Stimulated activated CD4-positive, alpha-beta T cell treated with anti-CD3 and anti-CD28 coated beads, Interleukin-2, amount 100 ng/mL, for 24 hours (primary cell): Measurements from ENCODE around the gene RNF135.
"Not testable (repeated sequence)": the region's sequence is repeated elsewhere in the genome, so short reads cannot be mapped to it uniquely, and the experiment has no call there.

ENCODE experiments used
- DNase-seq, 2 donors: peaks; one replicate each; pipeline ENCODE4 v3.0.0-alpha.2; 2020

Gene RNF135

GRCh38 chr17:30956764-30957374 lies 14.0 kb upstream of the RNF135 start:
- no peak for DNase-seq

- no peak for DNase-seq
These were observed 13.1 kb upstream of the RNF135 start for GRCh38 chr17:30957741-30958140.

- no peak for DNase-seq
These were observed 12.7 kb upstream of the RNF135 start for GRCh38 chr17:30958187-30958586.

- no peak for DNase-seq
These were observed 9.3 kb upstream of the RNF135 start for GRCh38 chr17:30961209-30962188.

GRCh38 chr17:30964312-30964711 lies 6.5 kb upstream of the RNF135 start:
- DNase-seq = not testable (repeated sequence)

GRCh38 chr17:30964876-30965275 lies 6.0 kb upstream of the RNF135 start:
- no peak for DNase-seq

GRCh38 chr17:30965686-30966085 lies 5.2 kb upstream of the RNF135 start:
- no peak for DNase-seq

GRCh38 chr17:30967911-30968310 lies 2.9 kb upstream of the RNF135 start:
- not testable (repeated sequence) for DNase-seq

- peak; percentile 21 to 26 for DNase-seq
These were observed 629 bp upstream of the RNF135 start for GRCh38 chr17:30969989-30970830.

- DNase-seq = no peak
These were observed 4.4 kb downstream of the RNF135 start for GRCh38 chr17:30975042-30975820.

GRCh38 chr17:30979919-30980318 lies 9.1 kb downstream of the RNF135 start:
- DNase-seq = not testable (repeated sequence)

GRCh38 chr17:30981531-30982519 lies 11.0 kb downstream of the RNF135 start:
- no peak for DNase-seq

- no peak for DNase-seq
These were observed 12.0 kb downstream of the RNF135 start for GRCh38 chr17:30982855-30983254.

- DNase-seq = no peak
These were observed 19.6 kb downstream of the RNF135 start for GRCh38 chr17:30990458-30990857.

- no peak for DNase-seq
These were observed 21.7 kb downstream of the RNF135 start for GRCh38 chr17:30992551-30992950.

GRCh38 chr17:30995347-30995746 lies 24.5 kb downstream of the RNF135 start:
- no peak for DNase-seq

- no peak for DNase-seq
These were observed 25.6 kb downstream of the RNF135 start for GRCh38 chr17:30996486-30996885.

- DNase-seq = no peak
These were observed 26.4 kb downstream of the RNF135 start for GRCh38 chr17:30997270-30997669.

- no peak for DNase-seq
These were observed 27.0 kb downstream of the RNF135 start for GRCh38 chr17:30997842-30998241.

GRCh38 chr17:31002047-31002446 lies 31.2 kb downstream of the RNF135 start:
- DNase-seq = no peak

GRCh38 chr17:31003225-31003866 lies 32.5 kb downstream of the RNF135 start:
- no peak for DNase-seq
